H1 (cell line): Measurements from ENCODE around the gene ACTRT3. TPM values are rescaled to one million over a fixed set of nuclear protein-coding genes. Genes with fewer than 3 reads are reported as not detected.

Experiments
- CTBP2 ChIP-seq: IDR thresholded peaks from 2 replicates; pipeline ENCODE4 v1.7.0; 2011; ENCODE audit warnings: borderline replicate concordance, mild to moderate bottlenecking, moderate library complexity, mixed read lengths, low read length; ENCODE audit not compliant: insufficient read depth, insufficient read length
- EZH2 ChIP-seq: fragments of 200-600 bp; sonication (generic); IDR thresholded peaks from 2 replicates; pipeline ENCODE4 v1.7.1; 2012; ENCODE audit warnings: low read depth, mild to moderate bottlenecking, moderate library complexity, low read length, inconsistent platforms; ENCODE audit not compliant: severe bottlenecking
- KDM1A ChIP-seq: fragments of 200-600, 300-600 bp; sonication (generic); IDR thresholded peaks from 2 replicates; pipeline ENCODE4 v1.7.1; 2016; ENCODE audit warnings: mild to moderate bottlenecking, low read length, borderline replicate concordance
- KDM4A ChIP-seq: IDR thresholded peaks from one replicate; pipeline ENCODE4 v1.7.1; 2012; ENCODE audit warnings: low read depth, mild to moderate bottlenecking, moderate library complexity, low read length, inconsistent platforms; ENCODE audit not compliant: severe bottlenecking
- NANOG ChIP-seq: IDR thresholded peaks from 2 replicates; pipeline ENCODE4 v1.6.1; 2011; ENCODE audit warnings: low read length, low read depth, mild to moderate bottlenecking, inconsistent platforms; ENCODE audit not compliant: insufficient read depth, poor library complexity, severe bottlenecking
- NRF1 ChIP-seq: IDR thresholded peaks from 2 replicates; pipeline ENCODE4 v1.6.1; 2011; ENCODE audit warnings: mild to moderate bottlenecking, low read depth, low read length, improper control_type of control experiment
- POLR2AphosphoS5 ChIP-seq: IDR thresholded peaks from 2 replicates; pipeline ENCODE4 v1.6.1; 2011; ENCODE audit warnings: low read depth, low read length
- RAD21 ChIP-seq, 2 experiments: IDR thresholded peaks in 1 of 2; conservative IDR thresholded peaks in 1 of 2; 2 replicates each; pipeline ENCODE4 v1.6.1; 2011; ENCODE audit warnings: low read depth in 2 of 2, low read length in 2 of 2, improper control_type of control experiment in 1 of 2, inconsistent platforms in 1 of 2, mild to moderate bottlenecking in 1 of 2, moderate library complexity in 1 of 2
- RBBP5 ChIP-seq: IDR thresholded peaks from 2 replicates; pipeline ENCODE4 v1.7.1; 2012; ENCODE audit warnings: low read depth, mild to moderate bottlenecking, inconsistent platforms, low read length, moderate library complexity, borderline replicate concordance
- RFX5 ChIP-seq: IDR thresholded peaks from 2 replicates; pipeline ENCODE4 v1.6.1; 2011; ENCODE audit warnings: low read depth, low read length, improper control_type of control experiment, borderline replicate concordance
- RXRA ChIP-seq: IDR thresholded peaks from 2 replicates; pipeline ENCODE4 v1.6.1; 2011; ENCODE audit warnings: low read depth, mild to moderate bottlenecking, low read length, moderate library complexity; ENCODE audit not compliant: insufficient read depth
- SAP30 ChIP-seq: fragments of 300-600 bp; sonication (generic); IDR thresholded peaks from 2 replicates; pipeline ENCODE4 v1.7.1; 2012; ENCODE audit warnings: low read length, moderate library complexity, mild to moderate bottlenecking, inconsistent platforms; ENCODE audit not compliant: insufficient read depth, insufficient replicate concordance
- SIN3A ChIP-seq, 2 experiments: IDR thresholded peaks in 1 of 2; conservative IDR thresholded peaks in 1 of 2; 2 replicates each; pipeline ENCODE4 v1.6.1; 2011 to 2012; ENCODE audit warnings: low read length in 2 of 2, improper control_type of control experiment in 1 of 2, low read depth in 1 of 2, mild to moderate bottlenecking in 1 of 2
- SIRT6 ChIP-seq: IDR thresholded peaks from one replicate; pipeline ENCODE4 v1.7.1; 2012; ENCODE audit warnings: low read length, inconsistent platforms
- SIX5 ChIP-seq: IDR thresholded peaks from 2 replicates; pipeline ENCODE4 v1.6.1; 2011; ENCODE audit warnings: mild to moderate bottlenecking, low read depth, low read length
- TEAD4 ChIP-seq: IDR thresholded peaks from 2 replicates; pipeline ENCODE4 v1.6.1; 2012; ENCODE audit warnings: low read depth, low read length, inconsistent platforms, mixed read lengths
- YY1 ChIP-seq: IDR thresholded peaks from 2 replicates; pipeline ENCODE4 v1.6.1; 2011; ENCODE audit warnings: low read depth, mild to moderate bottlenecking, low read length
- ZNF274 ChIP-seq: IDR thresholded peaks from 2 replicates; pipeline ENCODE4 v1.7.0; 2012; ENCODE audit warnings: low read length, borderline replicate concordance; ENCODE audit errors: extremely low read depth
- polyA plus RNA-seq, 7 experiments: library from polyadenylated mRNA; depleted of rRNA in 3 of 7; stranded (reverse) in 5 of 7; unstranded in 2 of 7; fragments of >200 nt in 5 of 7; fragments of 200-250 nt in 2 of 7; gene quantifications; 1 replicate in 5 of 7; 2 replicates in 1 of 7; 4 replicates in 1 of 7; pipeline versions ENCODE4 v1.2.1 to v1.2.3, GENCODE V29; 2011 to 2013; ENCODE audit warnings: missing spikeins in 2 of 7, mixed read lengths in 2 of 7
- total RNA-seq: library from RNA; stranded (reverse); fragmentation: NEBNext Ultra II Directional; extraction: Animal tissue kit (Norgen Biotek cat#: 25700); gene quantifications from 2 replicates; pipeline ENCODE4 v1.2.1, GENCODE V29; 2021
- TF ChIP-seq, protein P1 (sequence below): IDR thresholded peaks from 2 replicates; pipeline ENCODE4 v1.6.1; 2012; ENCODE audit warnings: low read length, inconsistent platforms
- TF ChIP-seq, protein P2 (sequence below): IDR thresholded peaks from 2 replicates; pipeline ENCODE4 v1.6.1; 2012; ENCODE audit warnings: inconsistent platforms

ACTRT3 gene
- total and polyA plus RNA-seq, 2 of the 8 experiments (the other 6 are each of a cell fraction or from before 2014, with no cell fraction given): 3.4 to 5.9 TPM

DNA sequence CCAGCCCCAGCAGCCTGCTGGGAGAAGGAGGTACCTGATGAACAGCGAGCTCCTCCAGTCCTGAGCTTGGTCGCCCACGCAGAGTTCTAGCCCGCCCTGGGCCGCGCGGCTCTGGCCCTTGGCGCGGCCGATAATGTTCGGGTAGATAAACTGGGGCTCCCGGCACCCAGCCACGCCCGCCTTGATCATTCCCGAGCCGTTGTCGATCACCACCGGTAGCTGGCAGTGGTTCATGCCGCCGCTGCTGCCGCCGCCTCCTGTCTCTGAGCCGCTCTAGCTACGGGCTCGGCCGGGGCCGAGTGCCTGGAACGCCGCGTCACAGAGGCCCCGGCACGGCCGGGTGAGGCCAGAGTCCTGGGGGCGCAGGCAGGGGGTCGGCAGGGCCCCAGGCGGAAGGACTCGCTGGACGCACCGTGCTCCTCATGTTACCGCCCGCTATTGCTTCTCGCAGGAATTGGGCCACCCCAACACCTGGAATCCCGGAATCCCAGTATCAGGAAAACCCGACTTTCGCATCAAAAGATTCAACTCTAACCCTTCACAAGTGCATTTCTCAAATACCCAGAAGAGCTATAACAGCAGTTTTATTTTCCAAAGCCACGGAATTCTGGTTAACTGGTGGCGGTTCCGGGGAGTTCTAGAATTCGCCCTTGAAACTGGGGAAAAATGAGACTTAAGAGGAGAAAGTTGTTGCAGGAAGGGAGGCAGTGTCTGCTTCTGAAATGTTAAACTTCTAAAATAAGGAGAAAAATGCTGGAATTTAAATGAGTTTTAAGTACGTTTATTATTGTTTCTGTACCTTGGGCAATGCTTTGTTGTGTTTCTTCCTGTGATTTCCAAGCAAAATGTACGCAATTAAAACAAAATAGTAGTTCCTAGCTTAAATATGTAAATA lies at the start of gene ACTRT3 (continued):
- no peak for TF ChIP-seq SAP30
- no peak for TF ChIP-seq SIRT6
- TF ChIP-seq RAD21 (IDR thresholded peaks at IDR 0.05 in 1 of 2, conservative IDR thresholded peaks at IDR 0.05 in 1 of 2; ENCODE audit: low read depth in 2 of 2, low read length in 2 of 2): no peak; a peak in 1 of 4 replicates
- TF ChIP-seq, protein P1, sequence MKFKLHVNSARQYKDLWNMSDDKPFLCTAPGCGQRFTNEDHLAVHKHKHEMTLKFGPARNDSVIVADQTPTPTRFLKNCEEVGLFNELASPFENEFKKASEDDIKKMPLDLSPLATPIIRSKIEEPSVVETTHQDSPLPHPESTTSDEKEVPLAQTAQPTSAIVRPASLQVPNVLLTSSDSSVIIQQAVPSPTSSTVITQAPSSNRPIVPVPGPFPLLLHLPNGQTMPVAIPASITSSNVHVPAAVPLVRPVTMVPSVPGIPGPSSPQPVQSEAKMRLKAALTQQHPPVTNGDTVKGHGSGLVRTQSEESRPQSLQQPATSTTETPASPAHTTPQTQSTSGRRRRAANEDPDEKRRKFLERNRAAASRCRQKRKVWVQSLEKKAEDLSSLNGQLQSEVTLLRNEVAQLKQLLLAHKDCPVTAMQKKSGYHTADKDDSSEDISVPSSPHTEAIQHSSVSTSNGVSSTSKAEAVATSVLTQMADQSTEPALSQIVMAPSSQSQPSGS: no peak
- no peak; the same call in 1 of the 2 replicates for TF ChIP-seq POLR2AphosphoS5
- TF ChIP-seq RXRA: no peak
- TF ChIP-seq ZNF274: no peak
- no peak for TF ChIP-seq YY1
- TF ChIP-seq RBBP5: peak; percentile 80
- no peak for TF ChIP-seq KDM1A
- no peak for TF ChIP-seq NRF1
- no peak for TF ChIP-seq EZH2
- no peak for TF ChIP-seq SIX5
- TF ChIP-seq KDM4A: peak; percentile 65
- TF ChIP-seq SIN3A (conservative IDR thresholded peaks at IDR 0.05 in 1 of 2, IDR thresholded peaks at IDR 0.05 in 1 of 2; ENCODE audit: low read depth in 1 of 2, low read length in 2 of 2): 0 out of 4 replicates have a peak, but pooled peaks have one; percentile 42 to 50
- TF ChIP-seq TEAD4: peak; percentile 57
- TF ChIP-seq NANOG: no peak
- TF ChIP-seq RFX5: no peak
- TF ChIP-seq, protein P2, sequence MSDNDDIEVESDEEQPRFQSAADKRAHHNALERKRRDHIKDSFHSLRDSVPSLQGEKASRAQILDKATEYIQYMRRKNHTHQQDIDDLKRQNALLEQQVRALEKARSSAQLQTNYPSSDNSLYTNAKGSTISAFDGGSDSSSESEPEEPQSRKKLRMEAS: peak; percentile 68
- no peak for TF ChIP-seq CTBP2
